ENCODE data around the gene FBLN2.

Gene FBLN2

GRCh38 chr3:13651057-13651400 lies 102.1 kb downstream of the FBLN2 start:
- no peak for DNase-seq (ENCODE audit: low read depth in 2 of 2)
- H3K4me3 ChIP-seq (replicated peaks in 1 of 2; ENCODE audit: low read depth in 2 of 2, low read length in 2 of 2), result no peak overlapping the region
- no peak for TF ChIP-seq CTCF (IDR thresholded peaks at IDR 0.05; ENCODE audit: low read depth, low read length)

- DNase-seq (ENCODE audit: low read depth in 2 of 2), result no peak
These were observed 103.0 kb downstream of the FBLN2 start for GRCh38 chr3:13651775-13652428.

GRCh38 chr3:13652728-13653127 lies 103.8 kb downstream of the FBLN2 start:
- DNase-seq (ENCODE audit: low read depth in 2 of 2), result no peak
- H3K4me3 ChIP-seq (replicated peaks in 1 of 2; ENCODE audit: low read depth in 2 of 2, low read length in 2 of 2), result no peak overlapping the region
- TF ChIP-seq CTCF (IDR thresholded peaks at IDR 0.05; ENCODE audit: low read depth, low read length), result no peak

More at GRCh38 chr3:13651775-13652428, 103.0 kb downstream of the FBLN2 start:
- H3K4me3 ChIP-seq (replicated peaks in 1 of 2; ENCODE audit: low read depth in 2 of 2, low read length in 2 of 2), result no peak overlapping the region
- TF ChIP-seq CTCF (IDR thresholded peaks at IDR 0.05; ENCODE audit: low read depth, low read length), result no peak

- no peak for TF ChIP-seq CTCF (IDR thresholded peaks at IDR 0.05; ENCODE audit: low read depth, low read length)
- no peak overlapping the region for H3K4me3 ChIP-seq (replicated peaks in 1 of 2; ENCODE audit: low read depth in 2 of 2, low read length in 2 of 2)
- DNase-seq (ENCODE audit: low read depth in 2 of 2), result no peak
These were observed 104.8 kb downstream of the FBLN2 start for GRCh38 chr3:13653631-13654279.

- TF ChIP-seq CTCF (IDR thresholded peaks at IDR 0.05; ENCODE audit: low read depth, low read length), result no peak
- H3K4me3 ChIP-seq (replicated peaks in 1 of 2; ENCODE audit: low read depth in 2 of 2, low read length in 2 of 2), result no peak overlapping the region
- no peak for DNase-seq (ENCODE audit: low read depth in 2 of 2)
These were observed 105.6 kb downstream of the FBLN2 start for GRCh38 chr3:13654330-13655060.

GRCh38 chr3:13655061-13655913 lies 106.4 kb downstream of the FBLN2 start:
- DNase-seq (ENCODE audit: low read depth in 2 of 2), result peak; percentile 14 to 54
- no peak overlapping the region for H3K4me3 ChIP-seq (replicated peaks in 1 of 2; ENCODE audit: low read depth in 2 of 2, low read length in 2 of 2)
- TF ChIP-seq CTCF (IDR thresholded peaks at IDR 0.05; ENCODE audit: low read depth, low read length), result no peak

Data from cardiac fibroblast (primary cell).